Measurements from ENCODE around the gene DIP2C.
"Not testable (repeated sequence)": the region's sequence is repeated elsewhere in the genome, so short reads cannot be mapped to it uniquely, and the experiment has no call there.

The DIP2C gene

DNA sequence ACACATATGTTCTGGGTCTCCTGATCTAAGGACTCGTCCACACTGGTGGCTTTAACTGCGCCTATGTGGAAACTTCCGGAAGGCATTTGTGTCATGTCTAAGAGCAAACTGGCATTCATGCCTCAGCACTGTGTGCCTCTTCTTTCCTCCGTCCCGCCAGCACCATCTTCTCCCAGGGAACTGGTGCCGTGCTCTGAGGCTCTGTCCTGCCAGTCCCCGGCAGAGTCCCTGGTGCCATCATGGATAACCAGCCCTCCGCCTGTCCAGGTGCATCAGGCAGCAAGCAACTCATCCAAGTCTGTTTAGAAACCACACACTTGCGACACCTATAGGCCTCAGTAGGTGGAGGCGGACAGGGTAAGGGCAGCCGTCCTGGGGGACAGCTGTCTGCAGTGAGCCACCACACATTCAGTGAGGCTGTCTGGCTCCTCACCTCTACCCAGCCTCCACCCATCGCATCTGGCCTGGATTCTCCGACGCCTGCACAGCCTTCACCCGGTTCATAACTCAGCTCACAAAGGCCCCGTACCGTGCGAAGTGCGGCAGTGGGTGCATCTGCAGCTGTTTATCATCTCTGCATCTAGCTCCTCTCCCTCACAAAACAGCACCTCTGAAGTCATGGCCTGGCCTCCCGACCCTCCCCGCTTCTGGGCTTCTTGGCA is 162.7 kb downstream of the DIP2C start:
- no peak for FAIRE-seq

- FAIRE-seq = no peak
Observed at GRCh38 chr10:525565-526315, 163.7 kb downstream of the DIP2C start.

DNA sequence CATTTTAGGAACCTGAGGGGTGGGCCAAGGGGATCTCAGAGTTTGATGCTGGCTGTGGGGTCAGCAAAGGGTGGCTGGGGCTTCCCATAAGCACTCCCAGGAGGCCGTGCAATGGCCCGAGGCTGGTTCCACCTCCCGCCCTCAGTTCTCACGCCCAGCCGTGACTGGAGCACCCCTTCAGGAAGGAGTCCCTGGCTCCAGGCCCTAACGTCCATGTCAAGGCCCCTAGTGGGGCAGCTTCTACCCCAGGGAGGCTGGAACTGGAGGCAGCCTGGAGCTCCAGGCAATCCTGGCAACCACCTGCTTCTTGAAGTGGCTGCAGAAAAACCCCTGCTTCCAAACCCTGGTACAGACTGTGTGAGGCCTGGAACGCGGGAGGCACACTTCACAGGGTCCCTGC is 165.5 kb downstream of the DIP2C start:
- no peak for FAIRE-seq

DNA sequence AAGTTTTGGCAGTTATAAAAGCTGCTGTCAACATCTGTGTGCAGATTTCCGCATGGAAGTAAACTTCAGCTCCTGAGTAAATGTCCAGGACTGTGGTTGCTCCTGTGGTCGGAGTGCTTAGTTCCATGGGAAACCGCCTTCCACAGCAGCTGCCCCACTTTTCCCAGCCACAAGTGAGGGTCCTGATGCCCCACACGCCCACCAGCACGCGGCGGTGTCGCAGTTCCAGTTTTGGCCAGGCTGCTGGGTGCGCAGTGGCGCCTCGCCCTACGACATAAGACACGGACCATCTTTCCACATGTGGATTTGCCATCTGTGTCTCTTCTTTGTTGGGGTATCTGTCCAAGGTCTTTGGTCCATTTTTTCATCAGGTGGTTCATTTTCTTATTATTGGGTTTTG is 167.1 kb downstream of the DIP2C start:
- no peak for FAIRE-seq

- no peak for FAIRE-seq
Observed at GRCh38 chr10:521261-522250, 167.9 kb downstream of the DIP2C start.

GRCh38 chr10:520402-520787 is 169.1 kb downstream of the DIP2C start:
- FAIRE-seq = no peak

DNA sequence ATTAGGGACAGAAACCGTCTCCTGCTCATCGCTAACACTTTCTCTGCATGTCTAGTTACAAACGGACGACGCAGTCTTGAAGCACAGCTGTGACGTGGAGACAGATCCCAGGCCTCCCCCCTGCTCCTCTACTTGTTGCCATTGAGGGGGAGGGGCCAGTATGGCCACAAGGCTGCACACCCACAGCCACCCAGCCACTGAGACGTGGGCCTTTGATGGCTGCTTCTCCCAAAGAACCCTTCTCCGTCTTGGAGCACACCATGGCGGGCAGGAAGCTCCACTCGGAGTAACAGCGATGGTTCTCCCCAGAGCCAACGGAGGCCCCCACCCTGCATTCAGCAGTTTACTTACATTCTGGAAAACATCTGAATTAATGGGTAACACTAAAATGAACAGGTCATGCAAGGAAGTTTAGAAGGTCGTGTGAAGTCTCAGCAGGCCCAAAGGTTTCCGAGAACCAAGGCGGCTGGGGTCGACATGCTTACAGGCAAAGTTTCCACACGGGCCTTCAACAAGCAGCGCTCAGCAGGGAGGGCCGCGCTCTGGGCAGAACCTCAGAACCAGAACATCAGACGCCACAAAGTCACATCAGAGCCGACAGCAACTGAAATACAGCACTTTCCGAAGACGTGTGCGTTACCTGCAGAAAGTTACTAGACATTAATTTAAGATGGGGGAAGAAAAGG is 169.6 kb downstream of the DIP2C start:
- FAIRE-seq = no peak

DNA sequence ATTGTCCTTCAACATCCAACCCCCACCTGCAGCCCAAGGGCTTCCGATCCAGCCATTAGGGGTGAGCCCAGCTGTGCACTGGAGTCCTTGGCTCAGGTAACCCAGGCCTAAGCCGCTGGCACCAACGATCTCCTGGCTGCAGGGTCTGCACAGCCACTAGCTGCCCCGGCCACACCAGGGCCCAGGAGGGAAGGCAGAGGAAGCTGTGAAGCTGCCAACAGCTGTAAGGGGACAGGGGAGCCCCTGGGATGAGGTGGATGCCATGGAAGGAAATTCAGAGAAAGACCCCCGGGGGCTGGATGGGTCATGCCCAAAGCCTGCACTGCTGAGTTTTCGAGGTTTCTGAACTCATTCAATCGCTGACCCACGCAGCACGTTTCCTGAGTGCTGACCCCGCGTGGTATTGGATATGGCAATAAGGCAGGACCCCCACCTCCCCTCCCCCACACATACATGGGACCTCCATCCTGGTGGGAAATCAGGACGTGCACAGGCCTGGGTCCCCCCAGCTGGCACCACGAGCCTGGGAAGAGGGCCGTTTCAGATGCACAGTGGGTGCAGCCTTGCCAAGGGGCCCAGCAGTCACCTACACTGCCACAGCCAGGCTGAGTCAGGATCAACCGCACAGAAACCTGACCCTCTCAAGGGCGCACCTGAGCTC is 170.3 kb downstream of the DIP2C start:
- no peak for FAIRE-seq

DNA sequence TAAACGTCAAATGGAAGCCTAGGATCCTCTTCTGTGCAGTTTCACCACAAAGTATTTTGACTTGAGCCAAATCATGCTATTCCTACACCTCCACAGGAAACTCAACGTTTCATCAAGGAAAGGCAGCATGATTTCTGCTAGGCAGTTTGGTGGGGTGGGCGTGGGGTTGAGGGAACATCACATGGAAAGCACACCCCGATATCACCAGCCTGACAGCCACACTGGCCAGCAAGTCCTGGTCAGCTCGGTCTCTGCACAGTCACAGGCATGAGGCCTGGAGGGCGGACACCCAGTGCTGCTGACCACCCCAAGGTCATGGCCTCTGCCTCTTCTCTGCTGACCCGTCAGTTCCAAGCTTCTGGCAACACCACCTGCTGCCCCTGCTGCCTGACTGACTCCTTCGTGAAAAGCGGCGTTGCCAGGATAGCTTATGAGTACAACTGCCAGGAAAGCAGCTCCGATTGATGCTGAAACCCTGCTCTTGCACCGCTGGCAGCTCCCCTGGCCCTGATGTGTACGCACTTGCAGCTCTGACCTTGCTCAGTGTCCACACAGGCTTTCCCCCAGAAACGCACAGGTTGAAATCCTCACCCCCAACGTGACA is 171.5 kb downstream of the DIP2C start:
- FAIRE-seq = no peak

- no peak for FAIRE-seq
Observed at GRCh38 chr10:517241-517830, 172.1 kb downstream of the DIP2C start.

- no peak for FAIRE-seq
Observed at GRCh38 chr10:516764-517163, 172.7 kb downstream of the DIP2C start.

GRCh38 chr10:515674-516073 is 173.8 kb downstream of the DIP2C start:
- no peak for FAIRE-seq

- no peak for FAIRE-seq
Observed at GRCh38 chr10:514137-514671, 175.3 kb downstream of the DIP2C start.

DNA sequence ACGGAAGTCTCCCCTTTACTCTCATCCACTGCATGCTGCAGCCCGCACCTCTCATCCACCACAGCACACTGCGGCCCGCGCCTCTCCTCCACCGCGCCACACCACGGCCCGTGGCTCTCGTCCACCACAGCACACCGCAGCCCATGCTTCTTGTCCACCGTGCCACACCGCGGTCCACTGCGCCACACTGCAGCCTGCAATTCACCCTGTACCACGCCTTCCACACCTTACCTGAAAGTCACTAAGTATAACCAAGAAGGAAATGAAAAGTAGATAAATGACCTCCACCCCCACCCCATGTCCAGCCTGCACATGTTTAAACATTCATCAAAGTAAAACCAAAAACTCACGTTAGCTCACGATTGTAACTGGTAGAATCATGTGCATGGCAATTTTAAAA is 176.1 kb downstream of the DIP2C start:
- no peak for FAIRE-seq

DNA sequence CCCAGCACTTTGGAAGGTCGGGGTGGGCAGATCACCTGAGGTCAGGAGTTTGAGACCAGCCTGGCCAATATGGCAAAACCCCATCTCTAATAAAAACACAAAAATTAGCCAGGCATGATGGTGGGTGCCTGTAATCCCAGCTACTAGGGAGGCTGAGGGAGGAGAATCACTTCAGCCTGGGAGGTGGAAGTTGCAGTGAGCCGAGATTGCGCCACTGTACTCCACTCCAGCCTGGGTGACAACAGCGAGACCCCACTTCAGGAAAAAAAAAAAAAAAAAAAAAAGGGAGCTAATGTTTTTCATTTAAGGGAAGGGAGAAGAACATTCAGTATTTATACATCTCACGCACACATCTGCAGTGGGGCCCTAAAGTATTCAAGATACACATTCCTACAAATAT is 176.8 kb downstream of the DIP2C start:
- not testable (repeated sequence) for FAIRE-seq

- FAIRE-seq = no peak
Observed at GRCh38 chr10:511849-512191, 177.6 kb downstream of the DIP2C start.

GRCh38 chr10:511101-511848 is 178.2 kb downstream of the DIP2C start:
- FAIRE-seq = peak; percentile 96

GRCh38 chr10:510415-510881 is 179.0 kb downstream of the DIP2C start:
- no peak for FAIRE-seq

- FAIRE-seq = no peak
Observed at GRCh38 chr10:509361-510102, 179.9 kb downstream of the DIP2C start.

- no peak for FAIRE-seq
Observed at GRCh38 chr10:508726-509125, 180.7 kb downstream of the DIP2C start.
